ENCODE results near the gene IL36RN.

The IL36RN gene

GRCh38 chr2:113104054-113104611 is 45.1 kb downstream of the IL36RN start:
- DNase-seq = no peak

DNA sequence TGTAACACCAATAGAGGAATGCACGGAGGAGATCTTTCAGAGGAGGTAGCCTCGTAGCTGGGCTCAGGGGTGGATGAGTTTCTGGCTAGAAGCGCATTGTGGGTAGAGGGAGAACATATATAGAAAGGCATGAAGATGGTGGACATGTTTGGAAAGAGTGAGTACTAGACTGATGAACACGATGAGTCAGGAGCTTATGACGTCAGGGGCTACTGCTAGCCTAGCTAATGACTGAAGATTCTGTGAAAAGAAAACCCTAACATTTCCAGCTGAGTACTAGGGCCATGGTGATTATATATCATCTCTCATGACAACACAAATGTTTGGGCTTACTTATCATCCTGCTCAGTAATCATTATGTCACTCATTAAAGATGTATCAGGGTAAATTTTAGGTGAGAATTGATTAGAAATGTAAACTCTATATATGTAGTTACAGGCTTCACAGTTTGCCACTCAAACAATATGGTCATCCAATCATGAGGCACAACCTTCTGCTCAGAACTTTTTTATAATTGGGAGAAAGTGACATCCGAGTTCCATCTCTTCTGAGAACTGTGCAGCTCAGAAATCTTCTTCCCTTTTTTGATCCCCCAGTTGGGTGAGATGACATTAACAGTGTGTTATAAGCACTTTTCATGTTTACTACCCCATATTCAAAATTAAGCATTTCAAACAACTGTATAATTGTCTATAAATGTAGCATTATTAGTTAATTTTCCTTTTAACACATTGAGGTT is 46.2 kb downstream of the IL36RN start:
- DNase-seq = no peak

DNA sequence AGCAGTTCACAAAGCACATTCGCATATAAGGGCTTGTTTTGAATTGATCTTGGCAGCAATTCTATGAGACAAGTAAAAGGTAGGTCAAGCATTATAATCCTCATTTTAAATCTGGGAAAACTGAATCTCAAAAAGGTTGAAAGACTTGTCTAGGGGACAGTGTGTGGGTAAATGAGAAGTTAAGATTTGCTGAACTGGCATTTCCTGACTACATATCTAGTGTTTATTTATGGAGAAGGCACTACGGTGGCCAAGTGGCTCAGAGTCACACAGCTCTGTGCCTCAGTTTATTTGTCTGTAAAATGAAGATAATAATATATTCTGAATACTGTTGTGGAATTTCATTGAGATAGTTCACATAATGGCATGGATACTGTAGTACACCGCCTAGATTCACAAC is 52.1 kb downstream of the IL36RN start:
- no peak for DNase-seq

DNA sequence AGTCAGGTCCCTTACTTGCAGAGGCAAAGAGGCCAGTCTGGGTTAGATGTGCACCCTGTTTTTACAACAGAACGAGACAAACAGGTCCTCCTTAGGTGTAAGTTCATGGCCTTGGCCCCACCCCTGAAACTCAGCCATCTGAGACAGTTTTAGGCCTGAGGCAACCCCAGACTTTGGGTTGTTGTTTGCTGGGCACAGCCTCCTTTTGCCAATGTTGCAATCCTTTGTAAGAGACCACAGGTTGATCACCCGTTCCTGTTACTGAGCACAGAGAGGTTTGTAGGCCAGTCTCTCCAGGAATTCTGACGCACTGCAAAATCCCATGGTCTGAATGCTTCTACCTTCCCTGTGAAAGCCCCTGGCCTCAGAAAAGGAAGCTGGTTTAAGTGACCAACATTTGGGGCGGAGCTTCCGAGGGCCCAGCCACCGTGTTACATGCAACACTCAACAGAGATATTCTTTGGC is 52.9 kb downstream of the IL36RN start:
- no peak for DNase-seq

DNA sequence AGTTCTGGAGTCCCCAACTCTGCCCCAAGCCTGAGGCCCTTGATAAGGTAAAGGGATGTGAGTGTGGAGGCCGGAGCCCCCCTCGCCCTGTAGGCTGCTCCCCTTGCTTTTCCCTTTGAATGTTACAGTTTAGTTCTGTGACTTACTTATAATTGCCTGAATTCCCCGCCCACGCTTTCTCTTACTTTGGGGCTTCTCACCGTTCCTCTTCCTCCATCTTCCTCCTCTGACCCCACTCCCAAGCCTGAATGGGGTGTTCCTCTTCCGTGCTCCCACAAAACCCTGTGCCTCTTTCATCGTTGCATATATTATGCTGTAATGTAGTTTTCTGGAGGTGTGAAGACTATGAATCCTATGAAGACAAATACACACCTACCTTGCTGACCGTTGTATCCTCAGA is 53.4 kb downstream of the IL36RN start:
- no peak for DNase-seq

DNA sequence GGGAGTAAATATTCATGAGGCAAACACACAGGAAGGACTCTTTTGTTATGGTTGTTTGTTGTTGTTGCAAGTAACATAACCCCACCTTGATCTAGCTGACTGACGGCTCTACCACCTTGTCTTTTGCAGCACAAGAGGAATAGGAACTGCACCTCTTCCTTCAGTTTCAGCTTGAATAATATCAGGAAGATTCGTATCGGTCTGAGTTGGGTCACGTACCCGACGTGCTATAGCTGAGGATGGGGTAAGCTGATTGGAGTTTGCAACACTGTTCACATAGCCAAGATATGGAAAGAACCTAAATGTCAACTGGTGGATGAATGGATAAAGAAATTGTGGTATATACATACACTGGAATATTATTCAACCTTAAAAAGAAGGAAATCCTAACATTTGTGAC is 53.9 kb downstream of the IL36RN start:
- no peak for DNase-seq

- DNase-seq = no peak
Measured at GRCh38 chr2:113113807-113114206, 54.8 kb downstream of the IL36RN start.

Data from NCI-H2081 treated with DMSO at 0.1 percent for 48 hours (cell line).